Upper lobe of left lung (tissue), 6 donors: ENCODE data around the gene NSDHL. TPM values are rescaled to one million over a fixed set of nuclear protein-coding genes. Genes with fewer than 3 reads are reported as not detected.

Experiments
- ATAC-seq, 2 donors: fragments of 200-7000 bp; cut with Tn5 transposase; one replicate each; pipeline ENCODE4 v1.9.1; 2022; ENCODE audit warnings: mild to moderate bottlenecking in 2 of 2, moderate library complexity in 2 of 2; ENCODE audit not compliant: low FRiP score in 2 of 2
- DNase-seq, 2 donors: peaks; one replicate each; pipeline ENCODE4 v3.0.0-alpha.2; 2019 to 2020
- H3K27ac ChIP-seq, 4 donors: fragments of 200-600 bp; sonication (generic); one replicate each; pipeline ENCODE4 v1.5.1; 2016 to 2019
- H3K27me3 ChIP-seq, 4 donors: fragments of 200-600 bp; sonication (generic); one replicate each; pipeline ENCODE4 v1.5.1; 2017 to 2019
- H3K36me3 ChIP-seq, 4 donors: fragments of 200-600 bp; sonication (generic); one replicate each; pipeline ENCODE4 v1.5.1; 2016 to 2019
- H3K4me1 ChIP-seq, 4 donors: fragments of 200-600 bp; sonication (generic); one replicate each; pipeline ENCODE4 v1.5.1; 2018 to 2019
- H3K4me3 ChIP-seq, 4 donors: fragments of 200-600 bp; sonication (generic); one replicate each; pipeline ENCODE4 v1.5.1; 2017 to 2019; ENCODE audit warnings: mild to moderate bottlenecking in 2 of 4, moderate library complexity in 1 of 4
- H3K9me3 ChIP-seq, 4 donors: fragments of 200-600 bp; sonication (generic); one replicate each; pipeline ENCODE4 v1.5.1; 2018 to 2019
- CTCF ChIP-seq, 6 experiments: fragments of 450-650 bp in 4 of 6; fragments of 200-600 bp in 2 of 6; sonication (generic) in 2 of 6; IDR thresholded peaks; one replicate each; pipeline ENCODE4 v1.5.1; 2016 to 2019; ENCODE audit warnings: antibody characterized with exemption in 6 of 6
- EP300 ChIP-seq, 4 donors: sonication (generic); formaldehyde crosslinking; IDR thresholded peaks; one replicate each; pipeline ENCODE4 v1.5.1; 2017; ENCODE audit warnings: antibody characterized with exemption in 4 of 4, control low read depth in 2 of 4
- POLR2A ChIP-seq, 4 donors: fragments of 450-650 bp; IDR thresholded peaks; one replicate each; pipeline ENCODE4 v1.5.1; 2016 to 2017; ENCODE audit warnings: antibody characterized with exemption in 4 of 4, mild to moderate bottlenecking in 2 of 4
- POLR2AphosphoS5 ChIP-seq, 2 donors: sonication (generic); formaldehyde crosslinking; IDR thresholded peaks; one replicate each; pipeline ENCODE4 v1.5.1; 2017; ENCODE audit warnings: antibody characterized with exemption in 2 of 2
- WGBS, 2 donors: methylation state at CpG; one replicate each; pipeline ENCODE4 v1.1.5; 2017 to 2018; 5-methylcytosine and 5-hydroxymethylcytosine counted together
- total RNA-seq, 6 donors: library from RNA; depleted of rRNA in 4 of 6; stranded (reverse); fragments of >200 nt in 4 of 6; gene quantifications; one replicate each; pipeline versions ENCODE4 v1.1.0 to v1.2.1, GENCODE V29; 2016 to 2021
- donor health status: DM: no; HTN: no; CAD: no; lungs with moderate emphysema.
- donor health status: DM: no; HTN: yes; CAD: no; lungs with severe emphysema.

NSDHL gene
- total RNA-seq, 6 donors from 2014 or later, result 5.2 to 26.0 (median 21.1) TPM

DNA sequence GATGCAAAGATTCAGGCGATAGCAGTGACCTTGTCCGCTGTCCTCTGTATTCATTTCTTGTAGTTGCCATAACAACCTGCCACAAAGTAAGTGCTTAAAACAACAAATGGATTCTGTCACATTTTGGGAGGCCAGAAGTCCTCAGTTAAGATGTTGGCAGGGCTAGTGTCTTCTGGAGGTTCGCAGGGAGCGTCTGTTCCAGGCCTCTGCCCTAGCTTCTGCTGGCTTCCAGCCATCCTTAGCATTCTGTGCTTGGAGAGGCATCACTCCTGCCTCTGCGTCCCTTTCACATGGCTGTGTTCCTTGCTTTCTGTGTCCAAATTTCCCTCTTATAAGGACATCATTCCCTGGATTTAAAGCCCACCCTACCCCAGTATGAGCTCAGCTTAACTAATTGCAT lies 35.5 kb downstream of the NSDHL start:
- Histone ChIP-seq H3K4me3 (no peak overlapping the region), H3K4me1 (no peaks in the 10 kb centered on the region), H3K27ac (no peak overlapping the region), H3K9me3 (no peaks in the 10 kb centered on the region), H3K36me3 (peaks cover 0 to 59% (median 25%) of the 10 kb centered on the region in 4 donors), H3K27me3 (no peaks in the 10 kb centered on the region)
- DNase-seq, result no peak
- WGBS, 2 donors, result 90 to 100% methylated on average over 1 to 5 of the region's 5 CpGs
- no peak for ATAC-seq
- TF ChIP-seq EP300 (IDR thresholded peaks at IDR 0.05), result no peak
- TF ChIP-seq POLR2A (IDR thresholded peaks at IDR 0.05), result no peak
- TF ChIP-seq POLR2AphosphoS5 (IDR thresholded peaks at IDR 0.05), result no peak
- no peak for TF ChIP-seq CTCF (IDR thresholded peaks at IDR 0.05)

DNA sequence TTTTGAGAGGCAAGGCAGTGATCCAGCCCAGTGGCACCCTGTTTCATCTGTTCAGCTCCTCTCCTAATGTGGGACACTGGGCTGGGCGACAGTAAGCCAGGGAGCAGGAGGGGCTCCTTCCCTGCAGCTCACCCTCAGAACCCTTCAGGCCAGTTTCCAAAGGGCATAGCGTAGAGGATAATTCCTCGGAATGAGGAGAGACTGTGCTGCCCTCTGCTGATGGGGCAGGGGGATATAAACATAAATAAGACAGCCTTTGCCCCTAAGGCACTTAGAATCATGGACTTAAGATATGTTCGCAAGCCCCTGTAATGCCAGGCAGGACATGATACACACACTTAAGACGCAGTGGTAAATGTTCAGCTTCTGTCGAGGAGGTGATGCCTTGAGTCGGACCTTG lies 39.1 kb downstream of the NSDHL start:
- Histone ChIP-seq H3K4me1 (no peaks in the 10 kb centered on the region), H3K36me3 (peaks cover 0 to 44% (median 19%) of the 10 kb centered on the region in 4 donors), H3K27ac (no peak overlapping the region), H3K27me3 (no peaks in the 10 kb centered on the region), H3K4me3 (no peak overlapping the region), H3K9me3 (no peaks in the 10 kb centered on the region)
- WGBS, 2 donors, result 87 to 96% methylated on average over 4 to 7 of the region's 7 CpGs
- ATAC-seq, result no peak
- TF ChIP-seq POLR2A (IDR thresholded peaks at IDR 0.05), result no peak
- TF ChIP-seq CTCF (IDR thresholded peaks at IDR 0.05), result no peak
- TF ChIP-seq EP300 (IDR thresholded peaks at IDR 0.05), result no peak
- no peak for TF ChIP-seq POLR2AphosphoS5 (IDR thresholded peaks at IDR 0.05)
- DNase-seq, result no peak

- H3K36me3 ChIP-seq, result peaks cover 0 to 32% (median 14%) of the 10 kb centered on the region in 4 donors
- ATAC-seq (no peak), DNase-seq (no peak)
- H3K9me3 ChIP-seq, result no peaks in the 10 kb centered on the region
- H3K4me3 ChIP-seq, result no peak overlapping the region
- no peak for TF ChIP-seq POLR2A (IDR thresholded peaks at IDR 0.05)
- no peak for TF ChIP-seq POLR2AphosphoS5 (IDR thresholded peaks at IDR 0.05)
- no peak for TF ChIP-seq EP300 (IDR thresholded peaks at IDR 0.05)
- no peak overlapping the region for H3K27ac ChIP-seq
- H3K27me3 ChIP-seq, result no peaks in the 10 kb centered on the region
- 71 to 82% methylated on average over 7 to 9 of the region's 9 CpGs for WGBS, 2 donors
- H3K4me1 ChIP-seq, result no peaks in the 10 kb centered on the region
Observed at GRCh38 chrX:152871260-152871659, 40.4 kb downstream of the NSDHL start.

DNA sequence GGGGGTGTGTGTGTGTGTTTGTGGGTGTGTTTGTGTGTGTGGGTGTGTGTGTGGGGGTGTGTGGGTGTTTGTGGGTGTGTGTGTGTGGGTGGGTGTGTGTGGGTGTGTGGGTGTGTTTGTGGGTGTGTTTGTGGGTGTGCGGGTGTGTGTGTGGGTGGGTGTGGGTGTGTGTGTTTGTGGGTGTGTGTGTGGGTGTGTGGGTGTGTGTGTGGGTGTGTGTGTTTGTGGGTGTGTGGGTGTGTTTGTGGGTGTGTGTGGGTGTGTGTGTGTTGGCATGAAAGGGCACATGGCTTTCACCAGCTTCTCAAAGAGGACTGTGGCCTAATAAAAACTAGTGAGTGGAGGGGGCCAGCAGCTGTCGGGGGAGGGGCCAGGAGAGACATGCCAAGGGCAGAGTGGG lies 41.7 kb downstream of the NSDHL start:
- Histone ChIP-seq H3K9me3 (no peaks in the 10 kb centered on the region), H3K4me1 (no peaks in the 10 kb centered on the region), H3K4me3 (no peak overlapping the region), H3K27ac (no peak overlapping the region), H3K36me3 (peaks cover 0 to 25% (median 11%) of the 10 kb centered on the region in 4 donors), H3K27me3 (no peaks in the 10 kb centered on the region)
- no peak for ATAC-seq
- TF ChIP-seq EP300 (IDR thresholded peaks at IDR 0.05) (no peak), POLR2AphosphoS5 (IDR thresholded peaks at IDR 0.05) (no peak), POLR2A (IDR thresholded peaks at IDR 0.05) (no peak), CTCF (IDR thresholded peaks at IDR 0.05) (no peak)
- 70 to 92% methylated on average over 1 to 2 of the region's 2 CpGs for WGBS, 2 donors
- no peak for DNase-seq

DNA sequence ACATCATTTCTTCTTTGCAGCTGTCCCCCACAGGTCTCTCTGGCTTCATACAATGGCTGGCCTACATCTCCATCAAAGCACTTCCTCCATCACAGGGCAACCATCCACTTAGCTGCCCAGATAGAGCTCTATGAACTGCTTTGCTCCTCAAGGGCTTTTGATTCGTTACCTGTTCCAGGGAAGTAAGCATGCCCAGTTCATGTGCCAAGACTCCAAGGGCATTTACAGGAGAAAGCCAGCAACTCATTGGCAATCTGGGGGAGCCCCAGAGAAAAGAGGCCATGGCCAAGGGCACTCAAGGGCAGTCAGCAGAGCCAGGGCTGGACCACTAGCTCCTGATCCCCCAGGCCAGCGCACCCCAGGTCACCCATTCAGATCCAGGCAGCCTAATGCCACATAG lies 42.5 kb downstream of the NSDHL start:
- no peaks in the 10 kb centered on the region for H3K27me3 ChIP-seq
- H3K4me3 ChIP-seq, result no peak overlapping the region
- no peaks in the 10 kb centered on the region for H3K4me1 ChIP-seq
- peaks cover 0 to 19% (median 9%) of the 10 kb centered on the region in 4 donors for H3K36me3 ChIP-seq
- ATAC-seq (no peak), DNase-seq (no peak)
- H3K27ac ChIP-seq, result no peak overlapping the region
- no peaks in the 10 kb centered on the region for H3K9me3 ChIP-seq
- 57 to 68% methylated on average over 1 to 2 of the region's 2 CpGs for WGBS, 2 donors
- TF ChIP-seq CTCF (IDR thresholded peaks at IDR 0.05) (no peak), POLR2AphosphoS5 (IDR thresholded peaks at IDR 0.05) (no peak), EP300 (IDR thresholded peaks at IDR 0.05) (no peak), POLR2A (IDR thresholded peaks at IDR 0.05) (no peak)
